Right atrium auricular region (tissue), 2 donors: ENCODE measurements around the gene AMACR. TPM values are rescaled to one million over a fixed set of nuclear protein-coding genes. Genes with fewer than 3 reads are reported as not detected.

ENCODE experiments used
- DNase-seq: peaks from one replicate; pipeline ENCODE4 v3.0.0-alpha.2; 2019; ENCODE audit warnings: low spot score
- H3K27ac ChIP-seq, 2 donors: fragments of 200-600 bp; sonication (generic); 1 replicate in 1 of 2; 2 replicates in 1 of 2; pipeline ENCODE4 v1.5.1; 2016 to 2019
- H3K27me3 ChIP-seq, 2 donors: fragments of 200-600 bp; sonication (generic); one replicate each; pipeline versions ENCODE4 v1.5.1 to v1.6.0; 2017 to 2019
- H3K36me3 ChIP-seq: fragments of 200-600 bp; sonication (generic); one replicate; pipeline ENCODE4 v1.5.1; 2016
- H3K4me1 ChIP-seq, 2 donors: fragments of 200-600 bp; sonication (generic); one replicate each; pipeline versions ENCODE4 v1.5.1 to v1.6.0; 2017 to 2019
- H3K4me3 ChIP-seq, 2 donors: fragments of 200-600 bp; sonication (generic); 1 replicate in 1 of 2; 2 replicates in 1 of 2; pipeline ENCODE4 v1.5.1; 2017 to 2019; ENCODE audit warnings: mild to moderate bottlenecking in 1 of 2, moderate library complexity in 1 of 2
- H3K9me3 ChIP-seq, 2 donors: fragments of 200-600 bp; sonication (generic); one replicate each; pipeline ENCODE4 v1.5.1; 2019
- total RNA-seq, 2 donors: library from RNA; depleted of rRNA; stranded (reverse); fragments of >200 nt; gene quantifications; one replicate each; pipeline ENCODE4 v1.1.0, GENCODE V29; 2016
- TF ChIP-seq, protein P1 (sequence below), 2 donors: fragments of 200-600 bp; sonication (generic); IDR thresholded peaks; one replicate each; pipeline ENCODE4 v1.5.1; 2019; ENCODE audit warnings: antibody characterized with exemption in 2 of 2

AMACR gene
- total RNA-seq, 2 donors from 2014 or later, result 4.1 to 12.6 TPM

- peaks cover 0 to 39% of the 10 kb centered on the region in 2 donors for H3K4me1 ChIP-seq
- no peak overlapping the region for H3K27ac ChIP-seq
- TF ChIP-seq, protein P1, sequence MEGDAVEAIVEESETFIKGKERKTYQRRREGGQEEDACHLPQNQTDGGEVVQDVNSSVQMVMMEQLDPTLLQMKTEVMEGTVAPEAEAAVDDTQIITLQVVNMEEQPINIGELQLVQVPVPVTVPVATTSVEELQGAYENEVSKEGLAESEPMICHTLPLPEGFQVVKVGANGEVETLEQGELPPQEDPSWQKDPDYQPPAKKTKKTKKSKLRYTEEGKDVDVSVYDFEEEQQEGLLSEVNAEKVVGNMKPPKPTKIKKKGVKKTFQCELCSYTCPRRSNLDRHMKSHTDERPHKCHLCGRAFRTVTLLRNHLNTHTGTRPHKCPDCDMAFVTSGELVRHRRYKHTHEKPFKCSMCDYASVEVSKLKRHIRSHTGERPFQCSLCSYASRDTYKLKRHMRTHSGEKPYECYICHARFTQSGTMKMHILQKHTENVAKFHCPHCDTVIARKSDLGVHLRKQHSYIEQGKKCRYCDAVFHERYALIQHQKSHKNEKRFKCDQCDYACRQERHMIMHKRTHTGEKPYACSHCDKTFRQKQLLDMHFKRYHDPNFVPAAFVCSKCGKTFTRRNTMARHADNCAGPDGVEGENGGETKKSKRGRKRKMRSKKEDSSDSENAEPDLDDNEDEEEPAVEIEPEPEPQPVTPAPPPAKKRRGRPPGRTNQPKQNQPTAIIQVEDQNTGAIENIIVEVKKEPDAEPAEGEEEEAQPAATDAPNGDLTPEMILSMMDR (IDR thresholded peaks at IDR 0.05), result no peak
- no peaks in the 10 kb centered on the region for H3K27me3 ChIP-seq
- no peaks in the 10 kb centered on the region for H3K9me3 ChIP-seq
- H3K4me3 ChIP-seq, result no peak overlapping the region
- H3K36me3 ChIP-seq, result no peaks in the 10 kb centered on the region
- DNase-seq, result no peak
These were observed 38.1 kb upstream of the AMACR start for GRCh38 chr5:34045996-34046395.

DNA sequence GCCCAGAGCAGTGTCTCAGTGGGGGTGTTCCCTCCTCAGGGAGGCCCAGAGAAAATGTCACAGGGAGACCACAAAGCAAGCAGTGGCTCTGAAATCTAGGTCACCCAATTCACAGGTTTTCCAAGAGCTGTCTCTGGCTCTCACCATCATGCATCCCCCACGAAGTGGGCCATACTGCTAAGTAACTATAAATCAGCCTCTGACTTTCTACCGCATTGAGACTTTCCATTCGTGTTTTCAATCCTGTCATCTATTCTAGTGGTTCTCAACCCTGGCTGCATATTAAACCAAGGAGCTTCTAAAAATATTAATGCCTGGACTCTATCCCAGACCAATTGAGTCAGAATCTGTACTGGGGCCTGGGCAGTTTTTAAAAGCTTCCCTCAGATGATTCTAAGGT lies 37.2 kb upstream of the AMACR start:
- peak overlapping the region in 1 of 2 donors; percentile 6 for H3K27ac ChIP-seq
- TF ChIP-seq, protein P1 (IDR thresholded peaks at IDR 0.05), result no peak
- peaks cover 0 to 39% of the 10 kb centered on the region in 2 donors for H3K4me1 ChIP-seq
- H3K4me3 ChIP-seq, result no peak overlapping the region
- H3K9me3 ChIP-seq, result no peaks in the 10 kb centered on the region
- no peaks in the 10 kb centered on the region for H3K27me3 ChIP-seq
- DNase-seq, result no peak
- no peaks in the 10 kb centered on the region for H3K36me3 ChIP-seq

DNA sequence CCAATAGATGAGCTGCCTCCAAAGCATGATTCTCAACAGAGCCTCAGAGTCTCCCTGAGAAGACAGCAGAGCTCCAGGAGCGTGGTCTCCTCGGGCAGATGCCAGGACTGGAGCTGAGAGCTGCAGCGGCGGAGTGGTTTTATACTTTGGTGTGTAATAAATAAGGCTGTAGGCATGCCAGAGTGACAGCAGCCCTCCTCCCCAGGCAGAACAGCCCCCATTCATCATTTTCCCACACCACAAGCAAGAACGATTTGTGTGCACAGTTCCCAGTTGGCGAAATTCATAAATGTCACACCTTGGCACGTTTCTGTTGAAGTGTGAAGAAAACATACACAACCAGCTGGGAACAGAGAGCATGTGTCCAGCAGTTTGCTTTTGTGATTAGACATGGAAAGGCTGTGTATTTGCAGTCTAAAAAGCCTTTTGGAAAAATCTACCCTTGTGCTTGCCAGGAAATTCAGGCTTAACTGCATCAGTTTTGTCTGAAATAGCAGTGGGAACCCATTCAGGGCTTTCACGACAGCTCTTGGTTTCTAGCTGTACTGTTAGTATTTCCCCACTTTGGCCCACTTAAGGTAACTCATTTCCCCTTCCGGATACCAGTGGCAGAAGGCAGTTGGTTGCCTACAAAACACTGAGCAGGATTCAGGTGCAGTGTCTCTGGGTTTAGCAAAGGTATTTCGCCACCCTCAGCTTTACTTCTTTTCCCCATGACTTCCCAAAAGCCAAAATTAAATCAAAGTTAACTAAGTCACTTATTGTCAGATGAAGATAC lies 35.4 kb upstream of the AMACR start, which contains the start of gene C1QTNF3:
C1QTNF3 (minus strand) TSS at position 115 of the 778 bp plus-strand sequence; CDS start at position 27, 88 bp downstream.
- Histone ChIP-seq H3K9me3 (no peaks in the 10 kb centered on the region), H3K36me3 (no peaks in the 10 kb centered on the region), H3K4me3 (peak within 1 kb of the TSS in 1 of 2 donors; percentile 10), H3K27ac (peak within 1 kb of the TSS; percentile 14 to 71), H3K27me3 (no peaks in the 10 kb centered on the region), H3K4me1 (peaks cover 0 to 39% of the 10 kb centered on the region in 2 donors)
- no peak for DNase-seq
- TF ChIP-seq, protein P1 (IDR thresholded peaks at IDR 0.05), result no peak

GRCh38 chr5:34042321-34042720 lies 34.5 kb upstream of the AMACR start:
- TF ChIP-seq, protein P1 (IDR thresholded peaks at IDR 0.05), result no peak
- Histone ChIP-seq H3K27ac (peak overlapping the region in 1 of 2 donors; percentile 71), H3K9me3 (no peaks in the 10 kb centered on the region), H3K4me3 (no peak overlapping the region), H3K27me3 (no peaks in the 10 kb centered on the region), H3K36me3 (no peaks in the 10 kb centered on the region), H3K4me1 (peaks cover 0 to 39% of the 10 kb centered on the region in 2 donors)
- DNase-seq, result peak; percentile 62

DNA sequence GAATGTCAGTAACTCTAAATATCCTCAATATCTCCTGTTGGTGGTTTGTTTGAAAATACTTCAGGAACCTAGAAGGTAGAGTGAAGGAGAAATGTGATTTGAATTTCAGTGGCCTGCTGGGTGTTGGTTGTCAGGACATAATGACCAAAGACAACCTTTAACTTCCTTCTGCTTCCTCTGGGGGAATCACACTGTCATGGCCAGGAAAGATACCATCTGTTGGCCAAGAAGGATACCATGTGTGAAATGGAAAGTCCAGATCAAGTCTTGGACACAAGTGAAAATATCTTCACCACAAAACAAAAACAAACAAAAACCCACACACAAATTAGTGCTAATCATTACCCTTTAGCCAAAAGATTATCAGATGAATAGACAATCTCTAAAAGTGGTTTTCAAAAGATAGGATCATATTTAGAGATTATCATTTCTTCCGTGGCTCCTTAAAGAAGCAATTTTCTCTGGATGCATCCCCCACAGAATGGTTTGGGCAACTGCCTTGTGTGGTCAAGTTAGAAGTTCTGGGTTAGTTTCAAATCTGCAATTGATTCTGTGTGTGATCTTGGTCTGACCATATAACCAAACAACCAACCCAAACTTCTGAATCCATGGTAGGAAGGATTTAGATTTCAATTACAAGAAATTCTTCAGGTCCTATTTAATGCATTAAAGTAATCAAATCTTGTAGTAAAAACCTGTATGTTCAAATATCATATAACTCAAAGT lies 33.6 kb upstream of the AMACR start:
- TF ChIP-seq, protein P1 (IDR thresholded peaks at IDR 0.05), result no peak
- H3K27me3 ChIP-seq, result no peaks in the 10 kb centered on the region
- no peak overlapping the region for H3K4me3 ChIP-seq
- peaks cover 0 to 39% of the 10 kb centered on the region in 2 donors for H3K4me1 ChIP-seq
- no peaks in the 10 kb centered on the region for H3K36me3 ChIP-seq
- no peak for DNase-seq
- no peaks in the 10 kb centered on the region for H3K9me3 ChIP-seq
- no peak overlapping the region for H3K27ac ChIP-seq
